ENCODE data around the gene SPSB3.

SPSB3 gene

GRCh38 chr16:1815461-1815860, 33.1 kb upstream of the SPSB3 start (continued):
- TF ChIP-seq PRDM10 (tag by site-specific recombination; IDR thresholded peaks at IDR 0.05) (peak; percentile 52), ZNF704 (tag by site-specific recombination; IDR thresholded peaks at IDR 0.05) (no peak), ZNF214 (tag by site-specific recombination; IDR thresholded peaks at IDR 0.05; ENCODE audit: borderline replicate concordance) (no peak), ZNF660 (tag by site-specific recombination; IDR thresholded peaks at IDR 0.05) (no peak), ZNF777 (tag by site-specific recombination; IDR thresholded peaks at IDR 0.05; ENCODE audit: borderline replicate concordance) (no peak), ZNF416 (tag by site-specific recombination; IDR thresholded peaks at IDR 0.05) (no peak)

- Histone ChIP-seq H3K27ac (ENCODE audit: extremely low read depth, low read depth, low read length) (no peak overlapping the region), H3K9me3 (ENCODE audit: control insufficient read depth, insufficient read depth, low read depth, low read length) (no peaks in the 10 kb centered on the region), H3K4me3 (ENCODE audit: low read depth, low read length) (no peak overlapping the region), H3K4me1 (ENCODE audit: control insufficient read depth, insufficient read depth, low read length) (no peaks in the 10 kb centered on the region), H3K36me3 (ENCODE audit: control insufficient read depth in 2 of 2, insufficient read depth in 1 of 2, low read length in 2 of 2) (peaks cover 3 to 60% of the 10 kb centered on the region in 2 experiments; a peak in 2 of 3 replicates)
- ChIA-PET POLR2A (no interaction called here), CTCF (interaction anchor here (0.7 to 1.0 kb wide), 3 partner anchors 11 to 115 kb away, joined by 3 to 4 read pairs (median 3); no protein-coding TSS in a partner anchor)
- peak; percentile 98 for TF ChIP-seq ZFHX2 (tag by site-specific recombination; conservative IDR thresholded peaks at IDR 0.05)
- no peak for TF ChIP-seq MYNN (tag by site-specific recombination; IDR thresholded peaks at IDR 0.05; ENCODE audit: borderline replicate concordance)
- no peak for TF ChIP-seq ZNF423 (tag by site-specific recombination; IDR thresholded peaks at IDR 0.05)
- TF ChIP-seq ZNF639 (tag by site-specific recombination; IDR thresholded peaks at IDR 0.05) = no peak
- no peak for TF ChIP-seq ZNF555 (tag by site-specific recombination; conservative IDR thresholded peaks at IDR 0.05)
- TF ChIP-seq ZNF660 (tag by site-specific recombination; IDR thresholded peaks at IDR 0.05) = no peak
- 0 out of 2 replicates have a peak, but pooled peaks have one; percentile 12 for TF ChIP-seq ZNF341 (tag by site-specific recombination; IDR thresholded peaks at IDR 0.05; ENCODE audit: low read depth)
- TF ChIP-seq ZNF629 (tag by site-specific recombination; IDR thresholded peaks at IDR 0.05) = no peak
- no peak; the same call in 1 of the 2 replicates for TF ChIP-seq PATZ1 (tag by site-specific recombination; IDR thresholded peaks at IDR 0.05)
- peak; percentile 89 for TF ChIP-seq WT1 (tag by site-specific recombination; IDR thresholded peaks at IDR 0.05)
- no peak for TF ChIP-seq ZNF138 (tag by site-specific recombination; IDR thresholded peaks at IDR 0.05; ENCODE audit: borderline replicate concordance)
- peak; percentile 96 for TF ChIP-seq EGR2 (tag by site-specific recombination; IDR thresholded peaks at IDR 0.05; ENCODE audit: low read depth)
- no peak for TF ChIP-seq ZNF549 (tag by site-specific recombination; IDR thresholded peaks at IDR 0.05)
- TF ChIP-seq ZNF433 (tag by site-specific recombination; IDR thresholded peaks at IDR 0.05; ENCODE audit: low read depth) = no peak
- TF ChIP-seq KLF1 (tag by site-specific recombination; IDR thresholded peaks at IDR 0.05) = peak; percentile 93
- TF ChIP-seq KLF17 (tag by site-specific recombination; IDR thresholded peaks at IDR 0.05) = peak; percentile 96
- no peak for TF ChIP-seq ZNF777 (tag by site-specific recombination; IDR thresholded peaks at IDR 0.05; ENCODE audit: borderline replicate concordance)
- TF ChIP-seq KLF9 (tag by site-specific recombination; IDR thresholded peaks at IDR 0.05; ENCODE audit: low read depth) = 0 out of 2 replicates have a peak, but pooled peaks have one; percentile 33
- peak; percentile 85 for TF ChIP-seq CTCF (tag by site-specific recombination; IDR thresholded peaks at IDR 0.05)
These were observed 30.4 kb upstream of the SPSB3 start for GRCh38 chr16:1812732-1813163.
